ENCODE data around the gene SH2D1B. TPM values are rescaled to one million over a fixed set of nuclear protein-coding genes. Genes with fewer than 3 reads are reported as not detected.

Gene SH2D1B
- total RNA-seq, 2 experiments from 2014 or later = not detected

DNA sequence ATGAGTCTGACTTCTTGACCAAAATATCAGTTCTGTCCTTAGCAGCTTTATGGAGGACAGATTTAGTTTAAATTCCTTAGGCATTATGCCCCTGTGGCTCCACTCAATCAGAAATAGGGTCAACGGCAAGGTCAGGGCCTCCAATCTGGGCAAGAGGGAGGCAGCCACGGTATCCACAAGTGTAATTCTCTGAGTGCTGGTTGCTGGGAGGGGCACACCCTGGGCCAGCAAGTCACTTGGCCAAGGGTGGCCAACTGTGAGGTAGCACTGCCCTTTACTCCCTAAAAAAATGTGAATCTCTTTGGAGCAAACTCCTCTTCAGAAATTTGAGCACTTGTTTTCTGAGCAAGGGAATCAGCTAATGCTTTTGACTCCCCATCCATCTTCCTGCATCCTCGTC, 48.1 kb downstream of the SH2D1B start:
- ATAC-seq = no peak
- H3K27me3 Mint-ChIP-seq = no peaks in the 10 kb centered on the region
- H3K4me3 Mint-ChIP-seq = no peak overlapping the region
- H3K4me1 Mint-ChIP-seq (ENCODE audit: low read depth) = no peaks in the 10 kb centered on the region
- intact Hi-C loops (cut with micrococcal nuclease) = no loop called here
- ChIA-PET POLR2A (no interaction called here), CTCF (no interaction called here)
- H3K9me3 Mint-ChIP-seq = no peaks in the 10 kb centered on the region
- no peak for DNase-seq
- H3K36me3 Mint-ChIP-seq (ENCODE audit: low read depth) = no peaks in the 10 kb centered on the region
- H3K27ac Mint-ChIP-seq = no peak overlapping the region
- TF ChIP-seq, protein P1, sequence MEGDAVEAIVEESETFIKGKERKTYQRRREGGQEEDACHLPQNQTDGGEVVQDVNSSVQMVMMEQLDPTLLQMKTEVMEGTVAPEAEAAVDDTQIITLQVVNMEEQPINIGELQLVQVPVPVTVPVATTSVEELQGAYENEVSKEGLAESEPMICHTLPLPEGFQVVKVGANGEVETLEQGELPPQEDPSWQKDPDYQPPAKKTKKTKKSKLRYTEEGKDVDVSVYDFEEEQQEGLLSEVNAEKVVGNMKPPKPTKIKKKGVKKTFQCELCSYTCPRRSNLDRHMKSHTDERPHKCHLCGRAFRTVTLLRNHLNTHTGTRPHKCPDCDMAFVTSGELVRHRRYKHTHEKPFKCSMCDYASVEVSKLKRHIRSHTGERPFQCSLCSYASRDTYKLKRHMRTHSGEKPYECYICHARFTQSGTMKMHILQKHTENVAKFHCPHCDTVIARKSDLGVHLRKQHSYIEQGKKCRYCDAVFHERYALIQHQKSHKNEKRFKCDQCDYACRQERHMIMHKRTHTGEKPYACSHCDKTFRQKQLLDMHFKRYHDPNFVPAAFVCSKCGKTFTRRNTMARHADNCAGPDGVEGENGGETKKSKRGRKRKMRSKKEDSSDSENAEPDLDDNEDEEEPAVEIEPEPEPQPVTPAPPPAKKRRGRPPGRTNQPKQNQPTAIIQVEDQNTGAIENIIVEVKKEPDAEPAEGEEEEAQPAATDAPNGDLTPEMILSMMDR (IDR thresholded peaks at IDR 0.05) = no peak

GRCh38 chr1:162361349-162361748, 50.6 kb downstream of the SH2D1B start:
- ChIA-PET POLR2A (no interaction called here), CTCF (no interaction called here)
- DNase-seq = no peak
- H3K4me3 Mint-ChIP-seq = no peak overlapping the region
- H3K27me3 Mint-ChIP-seq = peaks cover 3% of the 10 kb centered on the region
- intact Hi-C loops (cut with micrococcal nuclease) = no loop called here
- no peaks in the 10 kb centered on the region for H3K4me1 Mint-ChIP-seq (ENCODE audit: low read depth)
- no peaks in the 10 kb centered on the region for H3K36me3 Mint-ChIP-seq (ENCODE audit: low read depth)
- H3K9me3 Mint-ChIP-seq = no peaks in the 10 kb centered on the region
- H3K27ac Mint-ChIP-seq = no peak overlapping the region
- TF ChIP-seq, protein P1 (IDR thresholded peaks at IDR 0.05) = no peak
- no peak for ATAC-seq

DNA sequence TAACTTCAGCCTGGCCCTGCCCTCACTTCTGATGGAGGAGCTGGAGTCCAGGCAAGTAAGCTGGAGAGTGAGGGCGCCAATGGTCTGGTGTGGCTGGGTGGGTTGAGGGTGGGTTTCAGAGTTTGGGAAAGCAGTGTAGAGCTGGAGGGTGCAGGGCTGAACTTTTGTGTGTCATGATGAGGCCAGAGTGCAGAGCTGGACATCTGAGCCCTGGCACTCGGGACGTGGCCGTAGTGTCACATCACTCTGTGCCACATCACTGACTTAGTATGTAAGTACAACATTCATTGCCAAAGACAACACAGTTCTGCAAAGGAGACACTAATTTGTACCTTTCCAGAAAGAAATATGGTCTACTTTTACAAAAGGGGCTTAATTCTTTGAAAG, 51.1 kb downstream of the SH2D1B start:
- no peak overlapping the region for H3K4me3 Mint-ChIP-seq
- TF ChIP-seq, protein P1 (IDR thresholded peaks at IDR 0.05) = no peak
- intact Hi-C loops (cut with micrococcal nuclease) = no loop called here

GRCh38 chr1:162360237-162360873, 51.6 kb downstream of the SH2D1B start:
- Mint-ChIP-seq H3K27ac (no peak overlapping the region), H3K36me3 (ENCODE audit: low read depth) (no peaks in the 10 kb centered on the region), H3K9me3 (no peaks in the 10 kb centered on the region), H3K27me3 (peaks cover 3% of the 10 kb centered on the region), H3K4me1 (ENCODE audit: low read depth) (no peaks in the 10 kb centered on the region), H3K4me3 (no peak overlapping the region)
- POLR2A ChIA-PET = no interaction called here
- ATAC-seq (no peak), DNase-seq (no peak)
- CTCF ChIA-PET = no interaction called here
- TF ChIP-seq, protein P1 (IDR thresholded peaks at IDR 0.05) = no peak
- intact Hi-C loops (cut with micrococcal nuclease) = no loop called here

More for the DNA sequence above, 51.1 kb downstream of the SH2D1B start:
- ATAC-seq (no peak), DNase-seq (no peak)
- no peak overlapping the region for H3K27ac Mint-ChIP-seq
- H3K9me3 Mint-ChIP-seq = no peaks in the 10 kb centered on the region
- H3K27me3 Mint-ChIP-seq = peaks cover 3% of the 10 kb centered on the region
- POLR2A ChIA-PET = no interaction called here
- no peaks in the 10 kb centered on the region for H3K36me3 Mint-ChIP-seq (ENCODE audit: low read depth)
- no peaks in the 10 kb centered on the region for H3K4me1 Mint-ChIP-seq (ENCODE audit: low read depth)
- CTCF ChIA-PET = no interaction called here

GRCh38 chr1:162359523-162360236, 52.3 kb downstream of the SH2D1B start:
- no peak overlapping the region for H3K4me3 Mint-ChIP-seq
- no peaks in the 10 kb centered on the region for H3K36me3 Mint-ChIP-seq (ENCODE audit: low read depth)
- ATAC-seq = no peak
- POLR2A ChIA-PET = no interaction called here
- intact Hi-C loops (cut with micrococcal nuclease) = no loop called here
- CTCF ChIA-PET = no interaction called here
- H3K9me3 Mint-ChIP-seq = no peaks in the 10 kb centered on the region
- no peaks in the 10 kb centered on the region for H3K4me1 Mint-ChIP-seq (ENCODE audit: low read depth)
- no peak for DNase-seq
- TF ChIP-seq, protein P1 (IDR thresholded peaks at IDR 0.05) = no peak
- H3K27me3 Mint-ChIP-seq = peaks cover 3% of the 10 kb centered on the region
- H3K27ac Mint-ChIP-seq = no peak overlapping the region
